Measurements from ENCODE around the gene CYBC1. TPM values are rescaled to one million over a fixed set of nuclear protein-coding genes. Genes with fewer than 3 reads are reported as not detected.
"Not testable (repeated sequence)": the region's sequence is repeated elsewhere in the genome, so short reads cannot be mapped to it uniquely, and the experiment has no call there.

CYBC1 gene
- total and polyA plus RNA-seq, 3 donors from 2014 or later = 46.3 to 88.2 (median 61.1) TPM

GRCh38 chr17:82457929-82458178, 7.3 kb upstream of the CYBC1 start:
- TF ChIP-seq, protein P1, sequence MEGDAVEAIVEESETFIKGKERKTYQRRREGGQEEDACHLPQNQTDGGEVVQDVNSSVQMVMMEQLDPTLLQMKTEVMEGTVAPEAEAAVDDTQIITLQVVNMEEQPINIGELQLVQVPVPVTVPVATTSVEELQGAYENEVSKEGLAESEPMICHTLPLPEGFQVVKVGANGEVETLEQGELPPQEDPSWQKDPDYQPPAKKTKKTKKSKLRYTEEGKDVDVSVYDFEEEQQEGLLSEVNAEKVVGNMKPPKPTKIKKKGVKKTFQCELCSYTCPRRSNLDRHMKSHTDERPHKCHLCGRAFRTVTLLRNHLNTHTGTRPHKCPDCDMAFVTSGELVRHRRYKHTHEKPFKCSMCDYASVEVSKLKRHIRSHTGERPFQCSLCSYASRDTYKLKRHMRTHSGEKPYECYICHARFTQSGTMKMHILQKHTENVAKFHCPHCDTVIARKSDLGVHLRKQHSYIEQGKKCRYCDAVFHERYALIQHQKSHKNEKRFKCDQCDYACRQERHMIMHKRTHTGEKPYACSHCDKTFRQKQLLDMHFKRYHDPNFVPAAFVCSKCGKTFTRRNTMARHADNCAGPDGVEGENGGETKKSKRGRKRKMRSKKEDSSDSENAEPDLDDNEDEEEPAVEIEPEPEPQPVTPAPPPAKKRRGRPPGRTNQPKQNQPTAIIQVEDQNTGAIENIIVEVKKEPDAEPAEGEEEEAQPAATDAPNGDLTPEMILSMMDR (IDR thresholded peaks at IDR 0.05) = no peak
- no peak for TF ChIP-seq POLR2A (IDR thresholded peaks at IDR 0.05)
- Histone ChIP-seq H3K27me3 (no peaks in the 10 kb centered on the region), H3K9me3 (no peaks in the 10 kb centered on the region), H3K4me3 (peak overlapping the region; percentile 82 to 96), H3K27ac (peak overlapping the region; percentile 100), H3K36me3 (ENCODE audit: low read depth, missing control alignments) (no peaks in the 10 kb centered on the region), H3K4me1 (peaks cover 33% of the 10 kb centered on the region)
- WGBS, 2 donors = 0 to 2% methylated on average over 8 of the region's 8 CpGs
- DNase-seq = no peak
- intact Hi-C loops (cut with DNase I; ENCODE audit: low total_unique reads) = no loop called here

DNA sequence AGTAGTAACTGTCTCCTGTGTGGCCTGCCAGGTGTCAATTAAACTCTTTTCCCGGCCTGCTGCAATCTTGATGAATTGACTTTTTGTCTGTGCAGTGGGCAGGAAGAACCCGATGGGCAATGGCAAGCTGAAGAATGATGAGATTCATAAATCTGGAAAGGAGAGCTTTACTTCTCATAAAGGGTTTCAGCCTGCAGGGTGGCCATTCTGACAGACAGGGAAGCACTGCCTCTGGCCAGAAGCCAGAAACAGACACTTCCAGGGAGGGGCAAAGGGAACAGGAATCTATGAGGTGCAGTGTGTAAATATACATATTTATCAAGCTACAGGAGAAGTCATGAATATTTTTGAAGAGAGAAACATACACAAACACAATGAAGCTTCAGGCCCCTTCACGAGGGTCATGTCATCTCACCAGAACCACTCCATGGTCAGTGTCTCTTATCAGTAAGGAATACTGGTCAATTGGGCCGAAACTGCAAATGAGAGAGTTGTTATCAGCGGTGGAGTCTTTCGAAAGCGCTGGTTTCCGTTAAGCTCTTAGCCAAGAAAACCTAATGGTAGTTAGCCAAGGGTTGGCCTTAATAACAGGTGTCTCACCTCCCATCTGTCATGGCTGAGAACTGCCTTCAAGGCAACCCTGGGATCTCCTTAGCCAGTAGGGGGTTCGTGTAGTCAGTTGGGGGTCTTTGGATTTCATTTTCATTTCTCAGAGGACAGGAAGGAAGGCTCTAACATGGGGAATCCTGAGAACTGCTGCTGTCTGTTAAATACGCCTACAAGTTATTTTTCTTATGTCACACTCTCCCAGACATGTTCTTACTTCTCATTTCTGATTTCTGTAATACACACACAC, 6.7 kb upstream of the CYBC1 start:
- DNase-seq = no peak
- no peaks in the 10 kb centered on the region for H3K9me3 ChIP-seq
- intact Hi-C loops (cut with DNase I; ENCODE audit: low total_unique reads) = no loop called here
- H3K27me3 ChIP-seq = no peaks in the 10 kb centered on the region
- no peaks in the 10 kb centered on the region for H3K36me3 ChIP-seq (ENCODE audit: low read depth, missing control alignments)
- peaks cover 33% of the 10 kb centered on the region for H3K4me1 ChIP-seq
- TF ChIP-seq POLR2A (IDR thresholded peaks at IDR 0.05) = no peak
- TF ChIP-seq, protein P1 (IDR thresholded peaks at IDR 0.05) = no peak
- H3K27ac ChIP-seq = peak overlapping the region; percentile 100
- peak overlapping the region; percentile 82 to 96 for H3K4me3 ChIP-seq
- 22 to 32% methylated on average over 10 of the region's 10 CpGs for WGBS, 2 donors

- not testable (repeated sequence) for H3K36me3 ChIP-seq (ENCODE audit: low read depth, missing control alignments)
Observed at GRCh38 chr17:82453706-82454105, 3.2 kb upstream of the CYBC1 start.

GRCh38 chr17:82453151-82453550, 2.6 kb upstream of the CYBC1 start:
- 74 to 80% methylated on average over 7 of the region's 7 CpGs for WGBS, 2 donors
- H3K36me3 ChIP-seq (ENCODE audit: low read depth, missing control alignments); H3K9me3 ChIP-seq; H3K27me3 ChIP-seq; intact Hi-C loops (cut with DNase I; ENCODE audit: low total_unique reads); DNase-seq; H3K27ac ChIP-seq; H3K4me3 ChIP-seq: not testable (repeated sequence)
- H3K4me1 ChIP-seq = peaks cover 42% of the 10 kb centered on the region

More at GRCh38 chr17:82453706-82454105, 3.2 kb upstream of the CYBC1 start:
- H3K4me3 ChIP-seq; H3K9me3 ChIP-seq; DNase-seq; intact Hi-C loops (cut with DNase I; ENCODE audit: low total_unique reads); H3K27ac ChIP-seq; H3K27me3 ChIP-seq: not testable (repeated sequence)
- peaks cover 42% of the 10 kb centered on the region for H3K4me1 ChIP-seq
- 87 to 97% methylated on average over 7 to 21 of the region's 21 CpGs for WGBS, 2 donors

DNA sequence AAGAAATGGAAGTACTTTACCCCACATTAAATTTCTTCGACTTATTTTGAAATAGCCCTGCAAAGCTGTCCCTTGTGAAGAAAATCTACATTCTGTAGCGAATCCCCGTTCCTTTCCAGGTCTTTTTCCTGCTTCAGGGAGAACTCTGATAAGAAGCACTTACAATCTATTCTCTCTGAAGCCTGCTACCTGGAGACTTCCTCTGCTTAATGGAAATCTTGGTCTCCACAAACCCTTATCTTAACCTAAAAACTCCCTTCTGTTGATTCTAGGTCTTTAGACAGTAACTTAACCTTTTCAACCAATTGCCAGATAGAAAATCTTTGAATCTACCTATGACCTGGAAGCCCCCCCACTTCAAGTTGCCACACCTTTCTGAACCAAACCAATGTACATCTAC, 1.6 kb upstream of the CYBC1 start:
- no peak overlapping the region for H3K4me3 ChIP-seq
- 90 to 92% methylated on average over 3 of the region's 3 CpGs for WGBS, 2 donors
- H3K36me3 ChIP-seq (ENCODE audit: low read depth, missing control alignments) = no peaks in the 10 kb centered on the region
- DNase-seq = no peak
- intact Hi-C loops (cut with DNase I; ENCODE audit: low total_unique reads) = no loop called here
- TF ChIP-seq, protein P1 (IDR thresholded peaks at IDR 0.05) = no peak
- TF ChIP-seq POLR2A (IDR thresholded peaks at IDR 0.05) = no peak
- H3K4me1 ChIP-seq = peaks cover 36% of the 10 kb centered on the region
- no peaks in the 10 kb centered on the region for H3K9me3 ChIP-seq
- H3K27ac ChIP-seq = no peak overlapping the region
- H3K27me3 ChIP-seq = no peaks in the 10 kb centered on the region

- no peaks in the 10 kb centered on the region for H3K36me3 ChIP-seq (ENCODE audit: low read depth, missing control alignments)
- peak overlapping the region; percentile 76 to 89 for H3K27ac ChIP-seq
- intact Hi-C loops (cut with DNase I; ENCODE audit: low total_unique reads) = no loop called here
- WGBS, 2 donors = 25 to 43% methylated on average over 15 to 18 of the region's 18 CpGs
- TF ChIP-seq, protein P1 (IDR thresholded peaks at IDR 0.05) = no peak
- TF ChIP-seq POLR2A (IDR thresholded peaks at IDR 0.05) = no peak
- H3K9me3 ChIP-seq = no peaks in the 10 kb centered on the region
- no peak for DNase-seq
- peaks cover 38% of the 10 kb centered on the region for H3K4me1 ChIP-seq
- peak overlapping the region; percentile 60 to 74 for H3K4me3 ChIP-seq
- H3K27me3 ChIP-seq = no peaks in the 10 kb centered on the region
Observed at GRCh38 chr17:82449883-82450356, 632 bp downstream of the CYBC1 start.

All from testis (tissue), 3 donors.